Stimulated activated CD4-positive, alpha-beta T cell treated with anti-CD3 and anti-CD28 coated beads, Interleukin-15, amount 100 ng/mL, for 1 hour (primary cell): ENCODE measurements around the gene MLKL.

ENCODE experiments used
- DNase-seq, 2 donors: peaks; one replicate each; pipeline ENCODE4 v3.0.0-alpha.2; 2020; ENCODE audit warnings: low read depth in 1 of 2, low spot score in 1 of 2

MLKL gene

GRCh38 chr16:74652249-74652648 is 48.4 kb downstream of the MLKL start:
- DNase-seq = no peak

GRCh38 chr16:74651841-74652240 is 48.8 kb downstream of the MLKL start:
- DNase-seq = no peak

- DNase-seq = no peak
Measured at GRCh38 chr16:74650966-74651567, 49.6 kb downstream of the MLKL start.

GRCh38 chr16:74649839-74650504 is 50.7 kb downstream of the MLKL start:
- no peak for DNase-seq

- DNase-seq = no peak
Measured at GRCh38 chr16:74641969-74642368, 58.7 kb downstream of the MLKL start.

GRCh38 chr16:74637742-74638453 is 62.8 kb downstream of the MLKL start:
- DNase-seq = no peak

- DNase-seq = no peak
Measured at GRCh38 chr16:74635303-74635702, 65.4 kb downstream of the MLKL start.

- no peak for DNase-seq
Measured at GRCh38 chr16:74633686-74634085, 67.0 kb downstream of the MLKL start.

- DNase-seq = no peak
Measured at GRCh38 chr16:74627506-74628220, 73.0 kb downstream of the MLKL start.

- DNase-seq = no peak
Measured at GRCh38 chr16:74626741-74627416, 73.8 kb downstream of the MLKL start.

GRCh38 chr16:74625500-74626350 is 74.9 kb downstream of the MLKL start:
- no peak for DNase-seq

- no peak for DNase-seq
Measured at GRCh38 chr16:74623839-74624235, 76.8 kb downstream of the MLKL start.

- no peak for DNase-seq
Measured at GRCh38 chr16:74623214-74623838, 77.3 kb downstream of the MLKL start.

- DNase-seq = no peak
Measured at GRCh38 chr16:74622005-74622404, 78.7 kb downstream of the MLKL start.
